Amniotic stem cell (primary cell): Measurements from ENCODE around the gene ZNF726.
"Not testable (repeated sequence)": the region's sequence is repeated elsewhere in the genome, so short reads cannot be mapped to it uniquely, and the experiment has no call there.

Source experiments
- DNase-seq: peaks from one replicate; lab custom pipeline; 2025; lab: John Stamatoyannopoulos, UW

ZNF726 gene

GRCh38 chr19:23914402-23915286 lies at the start of gene ZNF726:
ZNF726 (plus strand) TSS chr19:23914886; CDS start chr19:23914995, 109 bp downstream.
- peak; percentile 87 for DNase-seq

GRCh38 chr19:23867895-23868294 lies 46.8 kb upstream of the ZNF726 start:
- DNase-seq = no peak

- no peak for DNase-seq
Observed at GRCh38 chr19:23868630-23869029, 46.1 kb upstream of the ZNF726 start.

- DNase-seq = no peak
Observed at GRCh38 chr19:23872282-23872919, 42.3 kb upstream of the ZNF726 start.

GRCh38 chr19:23876261-23876660 lies 38.4 kb upstream of the ZNF726 start:
- no peak for DNase-seq

- not testable (repeated sequence) for DNase-seq
Observed at GRCh38 chr19:23876756-23877155, 37.9 kb upstream of the ZNF726 start.

GRCh38 chr19:23882493-23882892 lies 32.2 kb upstream of the ZNF726 start:
- DNase-seq = no peak

- no peak for DNase-seq
Observed at GRCh38 chr19:23884363-23884762, 30.3 kb upstream of the ZNF726 start.

- DNase-seq = no peak
Observed at GRCh38 chr19:23887642-23888041, 27.0 kb upstream of the ZNF726 start.

- not testable (repeated sequence) for DNase-seq
Observed at GRCh38 chr19:23896096-23896495, 18.6 kb upstream of the ZNF726 start.

- DNase-seq = no peak
Observed at GRCh38 chr19:23896912-23897311, 17.8 kb upstream of the ZNF726 start.

GRCh38 chr19:23901360-23901759 lies 13.3 kb upstream of the ZNF726 start:
- DNase-seq = no peak

- DNase-seq = no peak
Observed at GRCh38 chr19:23904406-23904805, 10.3 kb upstream of the ZNF726 start.

- DNase-seq = no peak
Observed at GRCh38 chr19:23905771-23906170, 8.9 kb upstream of the ZNF726 start.

- no peak for DNase-seq
Observed at GRCh38 chr19:23906835-23907234, 7.9 kb upstream of the ZNF726 start.

GRCh38 chr19:23908165-23908564 lies 6.5 kb upstream of the ZNF726 start:
- no peak for DNase-seq

- DNase-seq = no peak
Observed at GRCh38 chr19:23909222-23909621, 5.5 kb upstream of the ZNF726 start.

GRCh38 chr19:23913931-23914330 lies 755 bp upstream of the ZNF726 start:
- DNase-seq = no peak

GRCh38 chr19:23916991-23917390 lies 2.3 kb downstream of the ZNF726 start:
- no peak for DNase-seq

GRCh38 chr19:23917856-23918255 lies 3.2 kb downstream of the ZNF726 start:
- DNase-seq = no peak

GRCh38 chr19:23925285-23925684 lies 10.6 kb downstream of the ZNF726 start:
- no peak for DNase-seq

GRCh38 chr19:23932878-23933277 lies 18.2 kb downstream of the ZNF726 start:
- no peak for DNase-seq

GRCh38 chr19:23937031-23937430 lies 22.3 kb downstream of the ZNF726 start:
- DNase-seq = not testable (repeated sequence)
